GM18508 (cell line): ENCODE results near the gene POLR2F.
"Not testable (repeated sequence)": the region's sequence is repeated elsewhere in the genome, so short reads cannot be mapped to it uniquely, and the experiment has no call there.

Source experiments
- ATAC-seq: cut with Tn5 transposase; IDR thresholded peaks from one replicate; pipeline ENCODE4 v1.9.1; 2021; ENCODE audit warnings: moderate number of reproducible peaks; ENCODE audit not compliant: insufficient read depth, unreplicated experiment

Gene POLR2F

GRCh38 chr22:37924386-37925065 is 29.0 kb upstream of the POLR2F start:
- no peak for ATAC-seq

GRCh38 chr22:37925330-37925729 is 28.2 kb upstream of the POLR2F start:
- ATAC-seq: no peak

GRCh38 chr22:37925767-37926166 is 27.7 kb upstream of the POLR2F start:
- no peak for ATAC-seq

GRCh38 chr22:37926358-37926757 is 27.1 kb upstream of the POLR2F start:
- no peak for ATAC-seq

GRCh38 chr22:37926771-37927636 is 26.5 kb upstream of the POLR2F start:
- ATAC-seq: no peak

GRCh38 chr22:37927637-37927936 is 25.9 kb upstream of the POLR2F start:
- ATAC-seq: no peak

GRCh38 chr22:37929390-37929789 is 24.1 kb upstream of the POLR2F start:
- ATAC-seq: no peak

GRCh38 chr22:37930270-37930951 is 23.1 kb upstream of the POLR2F start:
- no peak for ATAC-seq

- no peak for ATAC-seq
Measured at GRCh38 chr22:37930952-37931440, 22.5 kb upstream of the POLR2F start.

- ATAC-seq: no peak
Measured at GRCh38 chr22:37931893-37932389, 21.6 kb upstream of the POLR2F start.

- no peak for ATAC-seq
Measured at GRCh38 chr22:37932401-37932800, 21.1 kb upstream of the POLR2F start.

- ATAC-seq: no peak
Measured at GRCh38 chr22:37932821-37933578, 20.5 kb upstream of the POLR2F start.

- ATAC-seq: no peak
Measured at GRCh38 chr22:37933711-37934376, 19.7 kb upstream of the POLR2F start.

- no peak for ATAC-seq
Measured at GRCh38 chr22:37940698-37941376, 12.7 kb upstream of the POLR2F start.

- ATAC-seq: no peak
Measured at GRCh38 chr22:37942133-37942532, 11.4 kb upstream of the POLR2F start.

- no peak for ATAC-seq
Measured at GRCh38 chr22:37943136-37943824, 10.2 kb upstream of the POLR2F start.

- ATAC-seq: no peak
Measured at GRCh38 chr22:37943825-37944198, 9.7 kb upstream of the POLR2F start.

- not testable (repeated sequence) for ATAC-seq
Measured at GRCh38 chr22:37944423-37944822, 9.1 kb upstream of the POLR2F start.
